ENCODE data around the gene SLC9A7.

SLC9A7 gene

GRCh38 chrX:46602468-46603102 is 156.3 kb downstream of the SLC9A7 start:
- DNase-seq (ENCODE audit: low spot score), result no peak

GRCh38 chrX:46601283-46601682 is 157.6 kb downstream of the SLC9A7 start:
- DNase-seq (ENCODE audit: low spot score), result no peak

GRCh38 chrX:46599051-46599560 is 159.8 kb downstream of the SLC9A7 start:
- no peak for DNase-seq (ENCODE audit: low spot score)

- DNase-seq (ENCODE audit: low spot score), result no peak
Observed at GRCh38 chrX:46597771-46598170, 161.1 kb downstream of the SLC9A7 start.

DNA sequence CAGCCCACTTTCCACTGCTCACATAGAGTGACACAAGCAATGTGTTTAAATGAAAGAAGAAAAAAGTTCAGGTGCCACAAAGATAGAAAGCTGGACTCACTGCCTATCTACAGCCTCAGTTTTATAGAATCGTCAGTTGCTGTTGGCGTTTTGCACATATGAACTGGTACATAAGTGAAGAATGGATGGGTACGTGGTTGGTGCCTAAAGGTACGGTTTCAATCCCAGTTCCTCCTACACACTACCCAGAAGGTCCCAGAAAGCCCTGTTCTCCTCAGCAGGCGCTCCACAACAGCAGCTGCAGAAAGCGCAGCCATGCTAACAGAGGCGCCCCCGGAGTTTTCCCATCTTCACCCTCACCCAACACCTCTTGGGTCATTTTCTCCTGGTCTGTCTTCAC is 161.7 kb downstream of the SLC9A7 start:
- no peak for DNase-seq (ENCODE audit: low spot score)

GRCh38 chrX:46595084-46595483 is 163.8 kb downstream of the SLC9A7 start:
- no peak for DNase-seq (ENCODE audit: low spot score)

DNA sequence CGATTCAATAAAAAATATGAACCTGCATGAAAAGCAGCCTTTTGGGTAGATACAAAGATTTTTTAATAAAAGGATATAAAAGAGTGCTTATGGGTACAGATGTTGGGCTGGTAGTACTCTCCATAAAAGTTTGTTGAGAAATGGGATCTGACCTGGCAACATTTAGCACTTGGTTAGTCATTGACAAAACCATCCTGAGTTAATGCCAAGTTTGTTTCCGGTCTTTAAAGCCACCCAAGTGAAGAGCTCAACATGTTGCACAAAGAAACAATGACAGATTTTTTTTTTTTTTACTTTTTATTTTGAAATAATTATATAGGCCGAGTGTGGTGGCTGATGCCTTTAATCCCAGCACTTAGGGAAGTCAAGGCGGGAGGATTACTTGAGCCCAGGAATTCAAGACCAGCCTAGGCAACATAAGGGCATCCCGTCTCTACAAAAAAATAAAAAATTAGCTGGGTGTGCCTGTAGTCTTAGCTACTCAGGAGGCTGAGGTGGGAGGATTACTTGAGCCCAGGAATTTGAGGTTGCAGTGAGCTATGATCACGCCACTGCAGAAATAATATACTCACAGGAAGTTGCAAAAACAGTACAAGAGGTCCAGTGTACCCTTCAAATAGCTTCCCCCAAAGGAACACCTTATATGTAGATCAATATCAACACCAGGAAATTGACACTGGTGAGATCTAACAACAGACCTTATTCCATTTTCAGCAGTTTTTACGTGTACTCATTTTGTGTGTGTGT is 168.8 kb downstream of the SLC9A7 start:
- DNase-seq (ENCODE audit: low spot score), result peak; percentile 34

DNA sequence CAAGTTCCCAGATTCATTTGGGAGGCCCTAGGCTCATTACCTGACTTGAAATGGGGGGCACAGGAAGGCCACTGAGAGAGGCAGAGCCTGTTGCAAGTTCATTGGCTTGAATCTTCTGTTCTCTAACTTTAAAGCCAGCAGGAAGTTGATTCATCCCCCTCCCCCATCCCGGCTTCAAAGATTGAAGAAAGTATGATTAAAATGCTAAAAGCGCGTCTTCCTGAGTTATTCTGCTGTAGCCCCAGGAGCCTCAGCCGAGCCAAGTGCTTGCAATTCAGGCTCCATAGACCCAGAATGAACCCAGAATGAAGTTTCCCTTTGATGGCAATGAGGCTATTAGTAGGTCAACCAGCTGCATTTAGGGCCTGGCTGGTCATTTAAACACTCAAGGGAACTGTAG is 170.7 kb downstream of the SLC9A7 start:
- DNase-seq (ENCODE audit: low spot score), result peak; percentile 31

- no peak for DNase-seq (ENCODE audit: low spot score)
Observed at GRCh38 chrX:46587753-46588171, 171.2 kb downstream of the SLC9A7 start.

DNA sequence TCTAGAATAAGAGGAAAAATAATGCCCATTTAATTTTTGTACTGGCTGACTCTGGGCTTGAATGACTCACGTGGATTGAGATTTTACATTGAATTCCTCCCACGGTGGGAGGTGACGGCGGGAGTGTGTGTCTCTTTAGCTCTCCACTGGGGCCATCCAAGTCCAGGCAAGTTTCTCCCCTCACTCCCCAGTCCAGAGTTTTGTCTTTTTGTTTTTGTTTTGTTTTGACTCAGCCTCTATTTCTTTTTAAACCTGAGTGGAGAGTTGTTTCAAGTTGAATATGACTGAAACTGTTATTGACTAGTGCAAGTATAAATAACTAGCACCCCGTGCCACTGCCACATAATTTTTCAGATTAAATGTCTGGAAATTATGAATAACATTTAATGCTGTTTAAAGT is 171.8 kb downstream of the SLC9A7 start:
- DNase-seq (ENCODE audit: low spot score), result peak; percentile 25

DNA sequence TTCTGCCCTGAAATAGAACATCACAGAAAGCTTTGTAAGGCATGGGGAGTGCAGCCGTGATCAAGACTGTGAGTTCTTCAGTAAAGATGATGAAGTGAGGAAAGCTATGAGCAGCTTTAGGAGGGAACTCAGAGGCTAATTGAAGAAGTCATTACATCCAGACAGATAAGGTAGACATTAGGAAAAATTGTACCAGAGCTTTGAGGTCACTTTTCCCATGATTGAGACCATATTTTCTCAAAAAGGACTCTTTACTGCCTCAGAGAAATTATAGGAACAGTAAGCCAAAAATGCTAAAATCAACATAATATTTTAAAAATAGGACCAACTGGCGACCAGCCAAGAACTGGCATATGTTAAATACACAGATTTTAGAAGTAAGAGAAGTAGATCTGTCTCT is 174.2 kb downstream of the SLC9A7 start:
- no peak for DNase-seq (ENCODE audit: low spot score)

DNA sequence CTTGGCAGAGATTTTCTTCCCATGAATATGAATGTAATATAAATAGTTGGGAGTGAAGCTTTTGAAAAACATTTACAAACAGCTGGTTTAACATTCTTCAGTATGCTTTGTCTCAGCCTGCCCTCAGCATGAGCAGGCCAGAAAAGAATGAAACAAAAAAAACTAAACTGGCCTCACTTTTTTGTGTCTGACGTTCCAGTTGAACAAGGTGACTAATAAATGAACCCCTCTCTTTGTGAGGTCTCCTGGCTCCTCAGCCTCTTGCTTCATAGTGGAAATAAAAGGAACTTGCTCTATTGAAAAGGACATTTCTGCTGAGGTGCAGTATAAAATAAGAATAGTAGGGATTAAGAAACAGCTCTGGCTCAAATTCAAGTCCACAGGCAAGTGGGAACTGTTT is 176.0 kb downstream of the SLC9A7 start:
- DNase-seq (ENCODE audit: low spot score), result peak; percentile 57

- peak; percentile 28 for DNase-seq (ENCODE audit: low spot score)
Observed at GRCh38 chrX:46582325-46582724, 176.6 kb downstream of the SLC9A7 start.

- no peak for DNase-seq (ENCODE audit: low spot score)
Observed at GRCh38 chrX:46580613-46581012, 178.3 kb downstream of the SLC9A7 start.

- DNase-seq (ENCODE audit: low spot score), result no peak
Observed at GRCh38 chrX:46579250-46579649, 179.7 kb downstream of the SLC9A7 start.

DNA sequence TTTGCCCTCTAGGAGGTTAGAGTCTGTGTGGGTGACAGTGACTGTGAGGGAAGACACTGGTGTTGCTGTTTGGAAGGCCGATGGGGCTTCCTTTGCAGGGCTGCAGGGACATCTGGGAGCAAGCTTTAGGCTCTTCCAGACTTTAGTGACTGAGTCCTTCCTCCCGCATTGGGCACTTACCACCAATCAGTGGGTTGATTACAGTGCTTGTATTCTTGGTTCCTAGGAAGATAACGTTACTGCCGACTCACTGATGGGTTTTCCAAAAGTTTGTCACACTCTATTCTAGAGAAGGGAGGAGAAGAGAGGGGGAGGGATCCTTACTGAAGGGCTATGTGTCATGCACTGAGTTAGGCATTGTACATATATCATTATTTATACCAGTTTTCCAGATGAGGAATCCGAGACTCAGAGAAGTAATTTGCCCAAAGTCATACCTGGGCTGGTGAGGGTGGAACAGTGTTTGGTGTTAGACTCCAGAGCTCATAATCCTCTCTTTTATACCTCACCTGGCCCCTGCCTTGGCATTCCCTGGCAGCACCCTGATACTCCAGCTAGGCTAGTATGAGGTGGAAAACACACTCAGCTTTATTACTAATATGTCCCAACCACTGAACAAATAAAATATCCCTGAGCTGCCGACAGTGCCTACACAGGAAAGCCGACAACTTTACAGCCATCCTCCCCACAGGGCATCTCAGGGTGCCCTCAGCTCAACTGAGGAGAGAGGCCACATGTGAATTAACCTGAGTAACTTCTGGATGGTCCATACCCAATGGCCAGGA is 181.5 kb downstream of the SLC9A7 start:
- peak; percentile 11 for DNase-seq (ENCODE audit: low spot score)

DNA sequence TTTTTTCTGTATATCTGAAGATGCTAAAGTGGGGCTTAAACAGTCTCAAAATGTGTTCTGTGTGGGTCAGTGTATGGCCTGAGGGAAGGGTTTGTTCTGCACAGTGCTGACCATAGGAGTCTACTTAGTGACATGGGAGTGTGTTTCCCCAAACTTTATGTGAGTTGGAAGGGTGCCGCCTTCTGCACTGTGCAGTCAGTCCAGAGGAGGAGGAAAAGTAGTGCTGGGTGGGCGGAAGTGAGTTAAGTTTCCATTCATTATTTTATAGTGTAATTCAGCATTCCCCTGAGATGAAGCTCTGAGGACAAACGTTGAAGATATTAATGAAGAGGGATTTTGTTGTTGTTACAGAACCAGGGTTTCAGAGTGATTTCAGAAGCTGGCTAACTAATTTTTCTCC is 182.5 kb downstream of the SLC9A7 start:
- DNase-seq (ENCODE audit: low spot score), result no peak

DNA sequence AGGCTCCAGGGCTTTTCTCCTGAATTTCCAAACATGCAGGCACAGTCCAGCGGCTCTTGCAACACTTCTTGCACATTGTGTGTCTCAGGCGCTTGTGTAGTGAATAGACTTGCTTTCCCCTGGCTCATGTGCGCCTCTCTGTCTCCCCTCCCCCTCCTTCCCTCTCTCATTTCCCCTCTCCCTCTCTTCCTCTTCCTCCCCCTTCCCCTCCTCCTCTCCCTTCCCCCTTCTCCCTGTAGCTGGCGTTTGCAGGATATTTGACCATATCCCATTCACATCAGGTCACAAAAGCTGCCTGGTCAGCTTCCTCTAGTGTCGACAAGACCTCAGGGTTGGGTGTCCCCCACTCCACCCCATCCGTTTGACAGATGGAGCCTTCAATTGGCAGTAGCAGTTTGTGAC is 182.9 kb downstream of the SLC9A7 start:
- DNase-seq (ENCODE audit: low spot score), result peak; percentile 20

- DNase-seq (ENCODE audit: low spot score), result no peak
Observed at GRCh38 chrX:46575586-46575985, 183.3 kb downstream of the SLC9A7 start.

- DNase-seq (ENCODE audit: low spot score), result peak; percentile 11
Observed at GRCh38 chrX:46574774-46575381, 184.0 kb downstream of the SLC9A7 start.

DNA sequence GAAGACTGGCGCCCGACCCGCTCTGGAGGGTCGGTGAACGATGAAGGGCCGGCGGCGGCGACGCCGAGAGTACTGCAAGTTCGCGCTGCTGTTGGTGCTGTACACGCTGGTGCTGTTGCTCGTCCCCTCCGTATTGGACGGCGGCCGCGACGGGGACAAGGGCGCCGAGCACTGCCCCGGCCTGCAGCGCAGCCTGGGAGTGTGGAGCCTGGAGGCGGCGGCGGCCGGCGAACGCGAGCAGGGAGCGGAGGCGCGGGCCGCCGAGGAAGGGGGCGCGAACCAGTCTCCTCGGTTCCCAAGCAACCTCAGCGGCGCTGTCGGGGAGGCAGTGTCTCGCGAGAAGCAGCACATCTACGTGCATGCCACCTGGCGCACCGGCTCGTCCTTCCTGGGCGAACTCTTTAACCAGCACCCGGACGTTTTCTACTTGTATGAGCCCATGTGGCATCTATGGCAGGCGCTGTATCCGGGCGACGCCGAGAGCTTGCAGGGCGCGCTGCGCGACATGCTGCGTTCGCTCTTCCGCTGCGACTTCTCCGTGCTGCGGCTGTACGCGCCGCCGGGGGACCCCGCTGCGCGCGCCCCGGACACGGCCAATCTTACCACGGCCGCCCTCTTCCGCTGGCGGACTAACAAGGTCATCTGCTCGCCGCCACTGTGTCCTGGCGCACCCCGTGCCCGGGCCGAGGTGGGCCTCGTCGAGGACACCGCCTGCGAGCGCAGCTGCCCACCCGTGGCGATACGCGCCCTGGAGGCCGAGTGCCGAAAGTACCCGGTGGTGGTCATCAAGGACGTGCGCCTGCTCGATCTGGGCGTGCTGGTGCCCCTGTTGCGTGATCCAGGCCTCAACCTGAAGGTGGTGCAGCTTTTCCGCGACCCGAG is 184.8 kb downstream of the SLC9A7 start:
- DNase-seq (ENCODE audit: low spot score), result peak; percentile 33

Data from AG20443 (cell line).